ENCODE data around the gene FAM171A2.

GRCh38 chr17:44398692-44399691 lies 35.3 kb upstream of the FAM171A2 start:
- TF ChIP-seq CTCF (conservative IDR thresholded peaks at IDR 0.05 in 1 of 2, IDR thresholded peaks at IDR 0.05 in 1 of 2; ENCODE audit: low read depth in 1 of 2, low read length in 2 of 2) (no peak), EZH2 (IDR thresholded peaks at IDR 0.05; ENCODE audit: low read length, missing control alignments) (no peak)

Data from fibroblast of lung (primary cell).